ENCODE results near the gene FBXO42.

GRCh38 chr1:16266411-16267118 lies 85.7 kb downstream of the FBXO42 start:
- TF ChIP-seq CTCF (IDR thresholded peaks at IDR 0.05) = no peak
- TF ChIP-seq POLR2A (IDR thresholded peaks at IDR 0.05) = no peak
